ENCODE measurements around the gene M6PR.
A peak's percentile ranks its signal among the peaks of the same experiment; 100 is the strongest.
"Not testable (repeated sequence)": the region's sequence is repeated elsewhere in the genome, so short reads cannot be mapped to it uniquely, and the experiment has no call there.

The M6PR gene

DNA sequence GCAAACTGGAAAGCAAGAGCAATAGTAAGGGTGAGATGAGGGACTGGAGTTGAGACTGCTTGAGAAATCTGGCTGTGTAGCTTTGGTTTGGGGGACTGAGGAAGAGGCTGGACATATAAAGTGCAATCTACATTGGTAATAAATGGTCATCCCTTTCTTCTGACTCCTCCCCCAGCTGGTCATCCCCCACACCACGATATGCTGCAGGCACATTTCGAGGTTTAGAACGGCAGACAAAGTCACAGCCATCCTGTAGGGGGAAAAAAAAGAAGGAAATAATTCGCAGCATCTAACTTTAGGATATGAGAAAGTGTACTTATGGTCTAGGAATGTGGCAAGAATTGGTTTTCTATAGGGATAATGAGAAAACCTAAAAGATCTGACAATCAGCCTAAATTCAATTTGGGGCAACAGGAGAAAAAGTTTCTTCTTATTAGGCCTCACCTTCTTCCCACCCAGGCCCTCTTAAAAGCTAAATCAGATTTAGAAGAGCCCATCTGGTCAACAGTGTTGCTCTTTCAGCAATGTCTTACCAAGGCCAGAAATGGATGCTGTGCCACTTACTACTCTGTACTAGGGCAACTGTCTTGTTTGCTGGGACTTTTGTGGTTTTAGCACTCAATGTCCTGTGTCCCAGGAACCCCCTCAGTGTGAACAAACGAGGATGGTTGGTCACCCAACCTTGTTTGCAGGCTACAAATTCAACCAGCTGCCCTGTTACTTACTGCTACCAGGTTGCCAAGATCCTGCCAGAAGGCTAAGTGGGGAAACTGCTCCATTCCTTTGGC is 7.6 kb downstream of the M6PR start:
- no peak overlapping the region for H3K27ac ChIP-seq

DNA sequence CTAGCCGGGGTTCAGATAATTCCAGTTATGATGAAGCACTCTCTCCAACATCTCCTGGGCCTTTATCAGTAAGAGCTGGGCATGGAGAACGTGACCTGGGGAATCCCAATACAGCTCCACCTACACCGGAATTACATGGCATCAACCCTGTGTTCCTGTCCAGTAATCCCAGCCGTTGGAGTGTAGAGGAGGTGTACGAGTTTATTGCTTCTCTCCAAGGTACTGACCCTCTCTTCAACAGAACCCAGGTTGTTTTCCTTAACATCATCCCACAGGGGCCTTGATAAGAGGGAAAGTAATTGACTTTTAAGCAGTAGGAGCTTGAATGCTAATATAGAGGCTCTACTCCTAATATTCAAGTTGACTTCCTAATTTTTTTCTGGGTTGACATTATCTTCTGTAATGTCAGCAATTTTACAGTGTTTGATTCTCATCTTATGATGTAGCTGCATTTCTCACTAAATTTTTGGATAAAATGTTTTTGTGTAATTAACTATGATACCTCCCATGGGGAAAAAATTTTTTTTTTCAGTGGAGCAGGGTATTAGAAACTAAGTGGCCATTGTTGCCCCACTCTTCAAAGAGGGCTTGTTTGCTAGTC is 11.5 kb downstream of the M6PR start:
- not testable (repeated sequence) for H3K27ac ChIP-seq

More for the DNA sequence above, 7.6 kb downstream of the M6PR start:
- TF ChIP-seq ZFX (IDR thresholded peaks at IDR 0.05; ENCODE audit: borderline replicate concordance): no peak
- TF ChIP-seq, protein P1, sequence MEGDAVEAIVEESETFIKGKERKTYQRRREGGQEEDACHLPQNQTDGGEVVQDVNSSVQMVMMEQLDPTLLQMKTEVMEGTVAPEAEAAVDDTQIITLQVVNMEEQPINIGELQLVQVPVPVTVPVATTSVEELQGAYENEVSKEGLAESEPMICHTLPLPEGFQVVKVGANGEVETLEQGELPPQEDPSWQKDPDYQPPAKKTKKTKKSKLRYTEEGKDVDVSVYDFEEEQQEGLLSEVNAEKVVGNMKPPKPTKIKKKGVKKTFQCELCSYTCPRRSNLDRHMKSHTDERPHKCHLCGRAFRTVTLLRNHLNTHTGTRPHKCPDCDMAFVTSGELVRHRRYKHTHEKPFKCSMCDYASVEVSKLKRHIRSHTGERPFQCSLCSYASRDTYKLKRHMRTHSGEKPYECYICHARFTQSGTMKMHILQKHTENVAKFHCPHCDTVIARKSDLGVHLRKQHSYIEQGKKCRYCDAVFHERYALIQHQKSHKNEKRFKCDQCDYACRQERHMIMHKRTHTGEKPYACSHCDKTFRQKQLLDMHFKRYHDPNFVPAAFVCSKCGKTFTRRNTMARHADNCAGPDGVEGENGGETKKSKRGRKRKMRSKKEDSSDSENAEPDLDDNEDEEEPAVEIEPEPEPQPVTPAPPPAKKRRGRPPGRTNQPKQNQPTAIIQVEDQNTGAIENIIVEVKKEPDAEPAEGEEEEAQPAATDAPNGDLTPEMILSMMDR (IDR thresholded peaks at IDR 0.05): no peak

DNA sequence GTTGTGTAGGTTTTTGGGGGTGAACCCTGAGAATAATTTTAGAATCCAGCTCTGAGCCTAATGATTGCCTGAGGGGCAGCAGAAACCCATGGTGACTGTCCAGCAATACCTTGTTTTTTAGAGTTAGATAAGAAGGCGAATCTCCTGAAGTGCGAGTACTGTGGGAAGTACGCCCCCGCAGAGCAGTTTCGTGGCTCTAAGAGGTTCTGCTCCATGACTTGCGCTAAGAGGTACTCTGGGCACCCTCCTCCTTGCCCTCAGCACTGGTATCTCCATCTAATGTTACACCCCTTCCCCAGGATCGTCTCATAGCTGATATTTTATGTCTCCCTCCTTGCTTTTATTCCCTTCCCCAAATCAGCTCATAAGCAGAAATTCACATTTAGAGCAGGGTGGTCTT is 12.7 kb downstream of the M6PR start:
- H3K27ac ChIP-seq: no peak overlapping the region
- TF ChIP-seq ZFX (IDR thresholded peaks at IDR 0.05; ENCODE audit: borderline replicate concordance): no peak
- TF ChIP-seq, protein P1 (IDR thresholded peaks at IDR 0.05): no peak

DNA sequence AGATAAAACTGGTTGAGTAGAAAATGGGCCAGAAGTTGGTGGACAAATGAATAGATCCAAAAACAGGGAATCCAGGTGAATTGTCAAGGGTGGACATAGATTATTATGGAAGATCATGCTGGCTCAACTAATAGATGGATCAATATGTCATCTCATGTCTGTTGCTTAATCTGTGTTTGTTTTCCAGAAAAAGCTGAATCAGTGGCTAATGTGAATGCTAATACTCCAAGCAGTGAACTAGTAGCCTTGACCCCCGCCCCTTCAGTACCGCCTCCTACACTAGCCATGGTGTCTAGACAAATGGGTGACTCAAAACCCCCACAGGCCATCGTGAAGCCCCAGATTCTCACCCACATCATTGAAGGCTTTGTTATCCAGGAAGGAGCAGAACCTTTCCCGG is 15.4 kb downstream of the M6PR start:
- H3K27ac ChIP-seq: not testable (repeated sequence)

DNA sequence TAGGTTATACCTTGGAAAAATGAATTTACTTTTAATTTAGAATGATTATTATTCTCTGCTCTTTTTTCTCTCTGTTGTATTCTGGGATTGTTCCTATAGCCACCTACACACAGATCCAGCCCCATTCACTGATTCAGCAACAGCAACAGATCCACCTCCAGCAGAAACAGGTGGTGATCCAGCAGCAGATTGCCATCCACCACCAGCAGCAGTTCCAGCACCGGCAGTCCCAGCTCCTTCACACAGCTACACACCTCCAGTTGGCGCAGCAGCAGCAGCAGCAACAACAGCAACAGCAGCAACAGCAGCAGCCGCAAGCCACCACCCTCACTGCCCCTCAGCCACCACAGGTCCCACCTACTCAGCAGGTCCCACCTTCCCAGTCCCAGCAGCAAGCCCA is 17.0 kb downstream of the M6PR start:
- H3K27ac ChIP-seq: not testable (repeated sequence)

DNA sequence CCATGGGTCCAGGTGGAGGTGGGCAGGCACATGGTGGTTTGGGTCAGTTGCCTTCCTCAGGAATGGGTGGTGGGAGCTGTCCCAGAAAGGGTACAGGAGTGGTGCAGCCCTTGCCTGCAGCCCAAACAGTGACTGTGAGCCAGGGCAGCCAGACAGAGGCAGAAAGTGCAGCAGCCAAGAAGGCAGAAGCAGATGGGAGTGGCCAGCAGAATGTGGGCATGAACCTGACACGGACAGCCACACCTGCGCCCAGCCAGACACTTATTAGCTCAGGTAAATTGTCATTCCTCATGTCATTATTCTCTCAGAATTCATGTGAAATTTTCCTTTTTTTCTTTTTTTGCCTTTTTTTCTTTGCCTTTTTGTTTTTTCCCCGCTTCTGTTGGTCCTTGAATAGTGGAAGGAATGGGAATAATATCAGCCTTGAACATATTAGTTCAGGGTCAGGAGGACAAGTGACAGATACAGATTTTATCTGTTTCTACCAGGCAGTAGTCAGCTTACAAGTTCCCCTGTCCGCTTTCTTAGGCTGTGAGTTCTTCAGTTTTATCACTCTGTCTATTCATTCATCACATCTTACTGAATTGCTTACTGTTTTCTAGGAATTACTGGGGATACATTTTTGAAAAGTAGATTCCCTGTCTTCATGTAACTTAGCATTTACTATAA is 18.7 kb downstream of the M6PR start:
- not testable (repeated sequence) for H3K27ac ChIP-seq

DNA sequence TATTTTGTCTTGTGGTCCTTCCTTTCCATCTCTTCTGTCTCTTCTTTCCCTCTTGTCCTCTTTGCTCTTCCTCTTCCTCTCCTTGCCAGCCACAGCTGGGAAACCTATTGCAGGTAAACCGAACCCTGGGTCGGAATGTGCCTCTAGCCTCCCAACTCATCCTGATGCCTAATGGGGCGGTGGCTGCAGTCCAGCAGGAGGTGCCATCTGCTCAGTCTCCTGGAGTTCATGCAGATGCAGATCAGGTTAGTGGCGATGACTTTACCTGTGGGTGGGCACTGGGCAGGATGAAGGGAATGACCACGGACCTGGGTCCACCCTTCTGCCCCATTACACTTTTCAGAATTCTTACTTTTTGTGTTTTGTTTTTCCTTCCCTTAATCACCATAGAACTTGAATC is 26.9 kb downstream of the M6PR start:
- TF ChIP-seq, protein P1 (IDR thresholded peaks at IDR 0.05): peak; percentile 13; the same call in 1 of the 2 replicates
- TF ChIP-seq ZFX (IDR thresholded peaks at IDR 0.05; ENCODE audit: borderline replicate concordance): no peak

DNA sequence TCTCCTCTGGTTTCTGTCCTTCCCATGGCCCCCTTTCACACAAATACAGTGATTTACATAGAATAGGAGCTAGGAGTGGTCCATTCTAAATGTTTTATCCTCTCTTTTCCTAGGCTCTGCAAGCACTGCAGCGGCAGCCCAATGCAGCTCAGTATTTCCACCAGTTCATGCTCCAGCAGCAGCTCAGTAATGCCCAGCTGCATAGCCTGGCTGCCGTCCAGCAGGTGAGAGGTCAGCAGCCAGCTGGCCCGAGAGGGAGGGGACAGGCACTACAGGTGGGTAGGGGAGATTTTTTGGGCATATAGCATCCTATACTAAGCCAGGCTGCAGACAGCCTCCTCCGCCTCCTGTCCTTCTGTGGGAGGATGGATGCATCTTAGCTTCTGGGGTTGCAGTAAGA is 29.8 kb downstream of the M6PR start:
- not testable (repeated sequence) for H3K27ac ChIP-seq

More for the DNA sequence above, 26.9 kb downstream of the M6PR start:
- no peak overlapping the region for H3K27ac ChIP-seq

DNA sequence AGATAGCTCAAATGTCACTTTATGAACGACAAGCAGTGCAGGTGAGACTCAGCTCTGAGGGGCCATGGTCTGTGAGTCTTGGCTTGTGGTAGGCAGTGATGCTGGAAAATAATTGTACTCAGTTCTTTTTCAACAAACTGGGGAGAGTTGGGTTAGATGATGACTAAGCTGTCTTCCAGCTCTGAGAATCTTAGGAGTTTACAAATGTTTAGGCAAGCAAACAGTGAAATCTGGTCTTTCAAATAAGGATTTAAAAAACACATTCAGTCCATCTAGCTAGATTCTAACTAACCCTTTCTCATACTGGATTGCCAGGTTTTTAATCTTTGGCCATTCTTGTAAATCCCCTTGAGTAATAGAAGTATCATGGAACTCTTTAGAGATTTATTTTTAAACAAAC is 31.7 kb downstream of the M6PR start:
- TF ChIP-seq ZFX (IDR thresholded peaks at IDR 0.05; ENCODE audit: borderline replicate concordance): no peak
- TF ChIP-seq, protein P1 (IDR thresholded peaks at IDR 0.05): no peak
- H3K27ac ChIP-seq: no peak overlapping the region

DNA sequence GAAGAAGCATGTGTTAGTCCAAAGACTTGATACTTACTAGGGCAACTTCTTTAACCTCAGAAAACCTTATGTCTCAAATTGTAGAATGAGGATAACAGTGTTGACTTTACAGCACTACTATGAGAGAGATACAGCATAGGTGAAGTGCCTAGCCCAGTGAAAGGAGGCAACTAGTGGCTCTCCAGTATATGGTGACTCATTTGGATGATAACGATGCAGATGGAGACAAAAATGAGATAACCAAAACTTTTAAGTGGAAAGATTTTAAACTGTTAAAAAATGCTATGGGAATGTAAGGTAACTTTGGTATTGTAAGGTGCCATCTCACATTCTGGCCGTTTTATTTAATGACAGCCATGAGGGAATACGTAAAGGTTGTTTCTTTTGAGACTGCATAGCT is 32.4 kb downstream of the M6PR start:
- TF ChIP-seq, protein P1 (IDR thresholded peaks at IDR 0.05): no peak
- TF ChIP-seq ZFX (IDR thresholded peaks at IDR 0.05; ENCODE audit: borderline replicate concordance): no peak
- H3K27ac ChIP-seq: no peak overlapping the region

Measured in 22Rv1 (cell line).